ENCODE data around the gene MET. TPM values are rescaled to one million over a fixed set of nuclear protein-coding genes. Genes with fewer than 3 reads are reported as not detected.
A peak's percentile ranks its signal among the peaks of the same experiment; 100 is the strongest.

Gene MET
- total and polyA plus RNA-seq, 2 of the 13 experiments (the other 11 are each of a cell fraction or from before 2014, with no cell fraction given) = 21.8 to 31.5 TPM

GRCh38 chr7:116806046-116806944, 134.3 kb downstream of the MET start (continued):
- TF ChIP-seq RNF219 (CRISPR knock-in tag; IDR thresholded peaks at IDR 0.05) = no peak
- TF ChIP-seq ZNF703 (CRISPR knock-in tag; IDR thresholded peaks at IDR 0.05; ENCODE audit: borderline replicate concordance) = no peak
- TF ChIP-seq ZNF207 (IDR thresholded peaks at IDR 0.05; ENCODE audit: borderline replicate concordance) = no peak
- no peak for TF ChIP-seq ZNF367 (CRISPR knock-in tag; IDR thresholded peaks at IDR 0.05; ENCODE audit: borderline replicate concordance)
- 0 out of 2 replicates have a peak, but pooled peaks have one; percentile 25 for TF ChIP-seq ZNF512B (CRISPR knock-in tag; IDR thresholded peaks at IDR 0.05; ENCODE audit: borderline replicate concordance)
- no peak for TF ChIP-seq SUZ12 (IDR thresholded peaks at IDR 0.05; ENCODE audit: low read depth, low read length)
- TF ChIP-seq HMG20A (CRISPR knock-in tag; IDR thresholded peaks at IDR 0.05; ENCODE audit: borderline replicate concordance) = peak; percentile 89; the same call in 1 of the 2 replicates
- no peak for TF ChIP-seq ZMAT5 (CRISPR knock-in tag; IDR thresholded peaks at IDR 0.05; ENCODE audit: borderline replicate concordance, low read depth)
- no peak for TF ChIP-seq ZNF510 (CRISPR knock-in tag; IDR thresholded peaks at IDR 0.05; ENCODE audit: low read depth)
- no peak for TF ChIP-seq ATF7 (IDR thresholded peaks at IDR 0.05)
- TF ChIP-seq ATF7 (CRISPR knock-in tag; IDR thresholded peaks at IDR 0.05) = no peak
- no peak for TF ChIP-seq ZNF784 (CRISPR knock-in tag; IDR thresholded peaks at IDR 0.05; ENCODE audit: borderline replicate concordance)
- no peak for TF ChIP-seq ZNF749 (CRISPR knock-in tag; IDR thresholded peaks at IDR 0.05; ENCODE audit: borderline replicate concordance)
- no peak for TF ChIP-seq ZNF460 (CRISPR knock-in tag; IDR thresholded peaks at IDR 0.05; ENCODE audit: borderline replicate concordance)
- peak; percentile 82 for TF ChIP-seq ZNF503 (CRISPR knock-in tag; IDR thresholded peaks at IDR 0.05)
- TF ChIP-seq EEA1 (CRISPR knock-in tag; IDR thresholded peaks at IDR 0.05; ENCODE audit: borderline replicate concordance) = no peak
- TF ChIP-seq ELF4 (CRISPR knock-in tag; IDR thresholded peaks at IDR 0.05; ENCODE audit: borderline replicate concordance) = no peak
- 0 out of 2 replicates have a peak, but pooled peaks have one; percentile 50 for TF ChIP-seq KAT7 (CRISPR knock-in tag; IDR thresholded peaks at IDR 0.05; ENCODE audit: borderline replicate concordance)

Data from HepG2 (cell line).